GM23338 (cell line): ENCODE results near the gene ALDH1A2. TPM values are rescaled to one million over a fixed set of nuclear protein-coding genes. Genes with fewer than 3 reads are reported as not detected.

Source experiments
- ATAC-seq: fragments of 200-7000 bp; cut with Tn5 transposase; 3 replicates; pipeline ENCODE4 v1.9.1; 2020
- DNase-seq: peaks from one replicate; pipeline ENCODE4 v3.0.0-alpha.2; 2015; ENCODE audit warnings: low spot score
- H2AFZ ChIP-seq: fragments of 200-600 bp; sonication (generic); 2 replicates; pipeline ENCODE4 v1.8.0; 2016; ENCODE audit warnings: antibody characterized with exemption, mild to moderate bottlenecking, moderate library complexity
- H3F3A ChIP-seq: fragments of 200-600 bp; sonication (generic); replicated peaks from 2 replicates; pipeline ENCODE4 v1.8.0; 2017; ENCODE audit warnings: antibody characterized with exemption, mixed run types, low read depth
- H3K27ac ChIP-seq: fragments of 200-600 bp; sonication (generic); 2 replicates; pipeline ENCODE4 v1.6.1; 2016; ENCODE audit warnings: low read depth
- H3K27me3 ChIP-seq: fragments of 200-600 bp; sonication (generic); 2 replicates; pipeline ENCODE4 v1.8.0; 2016; ENCODE audit warnings: mild to moderate bottlenecking, mixed run types, moderate library complexity; ENCODE audit not compliant: insufficient read depth
- H3K36me3 ChIP-seq: fragments of 200-600 bp; sonication (generic); 2 replicates; pipeline ENCODE4 v1.8.0; 2016; ENCODE audit warnings: mild to moderate bottlenecking; ENCODE audit not compliant: insufficient read depth
- H3K4me1 ChIP-seq: fragments of 200-600 bp; sonication (generic); 2 replicates; pipeline ENCODE4 v1.8.0; 2016; ENCODE audit warnings: mild to moderate bottlenecking, moderate library complexity; ENCODE audit not compliant: insufficient read depth
- H3K4me2 ChIP-seq: fragments of 200-600 bp; sonication (generic); 2 replicates; pipeline ENCODE4 v1.7.1; 2017; ENCODE audit warnings: mixed run types
- H3K4me3 ChIP-seq: fragments of 200-600 bp; sonication (generic); 2 replicates; pipeline ENCODE4 v1.6.1; 2016; ENCODE audit warnings: mixed run types
- H3K79me2 ChIP-seq: fragments of 200-600 bp; sonication (generic); replicated peaks from 2 replicates; pipeline ENCODE4 v1.8.0; 2017; ENCODE audit warnings: mild to moderate bottlenecking; ENCODE audit not compliant: insufficient read depth
- H3K9me2 ChIP-seq: fragments of 200-600 bp; sonication (generic); 2 replicates; pipeline ENCODE4 v1.8.0; 2017; ENCODE audit not compliant: insufficient read depth
- H4K20me1 ChIP-seq: fragments of 200-600 bp; sonication (generic); replicated peaks from 2 replicates; pipeline ENCODE4 v1.8.0; 2017; ENCODE audit warnings: mild to moderate bottlenecking; ENCODE audit not compliant: insufficient read depth
- H3K27ac Mint-ChIP-seq: 2 replicates; pipeline ENCODE4 v1.8.0; 2020; ENCODE audit warnings: inconsistent platforms, mild to moderate bottlenecking, moderate library complexity, mixed read lengths
- H3K27me3 Mint-ChIP-seq: 3 replicates; pipeline ENCODE4 v1.8.0; 2022; ENCODE audit warnings: low read depth, mild to moderate bottlenecking, moderate library complexity, mixed read lengths, inconsistent platforms; ENCODE audit not compliant: insufficient read depth, poor library complexity
- H3K36me3 Mint-ChIP-seq: 3 replicates; pipeline ENCODE4 v1.8.0; 2021; ENCODE audit warnings: low read depth, mild to moderate bottlenecking, inconsistent platforms, moderate library complexity, mixed read lengths
- H3K4me1 Mint-ChIP-seq: 3 replicates; pipeline ENCODE4 v1.8.0; 2020; ENCODE audit warnings: mild to moderate bottlenecking, inconsistent platforms, mixed read lengths
- H3K4me3 Mint-ChIP-seq: 3 replicates; pipeline ENCODE4 v1.8.0; 2021; ENCODE audit warnings: moderate library complexity, mild to moderate bottlenecking, inconsistent platforms, mixed read lengths
- H3K9me3 Mint-ChIP-seq: 3 replicates; pipeline ENCODE4 v1.8.0; 2020; ENCODE audit warnings: moderate library complexity, mild to moderate bottlenecking, inconsistent platforms, mixed read lengths
- CREB1 ChIP-seq: fragments of 250-450 bp; sonication (Bioruptor Pico); IDR thresholded peaks from 2 replicates; pipeline ENCODE4 v1.5.0; 2020; ENCODE audit warnings: low read depth, mild to moderate bottlenecking, moderate library complexity
- EZH2 ChIP-seq: fragments of 200-600 bp; sonication (generic); IDR thresholded peaks from one replicate; pipeline ENCODE4 v1.8.0; 2017; ENCODE audit warnings: antibody characterized with exemption, mild to moderate bottlenecking, low read depth; ENCODE audit not compliant: unreplicated experiment
- JUNB ChIP-seq: IDR thresholded peaks from one replicate; pipeline ENCODE4 v1.6.1; 2016; ENCODE audit warnings: antibody characterized with exemption; ENCODE audit not compliant: unreplicated experiment
- NANOG ChIP-seq: IDR thresholded peaks from 2 replicates; pipeline ENCODE4 v1.6.1; 2016; ENCODE audit warnings: antibody characterized with exemption, borderline replicate concordance
- POLR2AphosphoS5 ChIP-seq: IDR thresholded peaks from 2 replicates; pipeline ENCODE4 v1.6.1; 2016; ENCODE audit warnings: antibody characterized with exemption, low read depth
- STAT1 ChIP-seq: IDR thresholded peaks from one replicate; pipeline ENCODE4 v1.6.1; 2016; ENCODE audit warnings: antibody characterized with exemption; ENCODE audit not compliant: unreplicated experiment
- ZNF114 ChIP-seq: fragments of 250-450 bp; sonication (Bioruptor Pico); IDR thresholded peaks from 2 replicates; pipeline ENCODE4 v1.5.0; 2020; ENCODE audit warnings: mild to moderate bottlenecking, moderate library complexity
- ZNF331 ChIP-seq: fragments of 250-450 bp; sonication (Bioruptor Pico); IDR thresholded peaks from 2 replicates; pipeline ENCODE4 v1.5.0; 2020; ENCODE audit warnings: low read depth, mild to moderate bottlenecking, moderate library complexity
- polyA plus RNA-seq: library from polyadenylated mRNA; unstranded; fragments of >200 nt; fragmentation: Nextera tagmentation; extraction: Ambion mirVana; gene quantifications from 2 replicates; pipeline ENCODE4 v1.2.1, GENCODE V29; 2016
- total RNA-seq: library from RNA; depleted of rRNA; stranded (reverse); fragments of >200 nt; shearing (Covaris generic); gene quantifications from 2 replicates; pipeline ENCODE4 v1.2.3, GENCODE V29; 2014
- TF ChIP-seq, protein P1 (sequence below): fragments of 250-450 bp; sonication (Bioruptor Pico); IDR thresholded peaks from 2 replicates; pipeline ENCODE4 v1.5.0; 2020; ENCODE audit warnings: mild to moderate bottlenecking, moderate library complexity
- TF ChIP-seq, protein P2 (sequence below): IDR thresholded peaks from 2 replicates; pipeline ENCODE4 v1.6.1; 2016; ENCODE audit warnings: antibody characterized with exemption
- TF ChIP-seq, protein P3 (sequence below), 2 experiments: fragments of 200-600 bp in 1 of 2; sonication (generic) in 1 of 2; conservative IDR thresholded peaks; 2 replicates each; pipeline versions ENCODE4 v1.5.1 to v1.6.1; 2016 to 2017; ENCODE audit warnings: antibody characterized with exemption in 2 of 2, low read depth in 2 of 2, mild to moderate bottlenecking in 2 of 2, moderate library complexity in 1 of 2
- TF ChIP-seq, protein P4 (sequence below): IDR thresholded peaks from one replicate; pipeline ENCODE4 v1.6.1; 2018; ENCODE audit warnings: antibody characterized with exemption; ENCODE audit not compliant: unreplicated experiment

ALDH1A2 gene
- total and polyA plus RNA-seq, 2 experiments from 2014 or later, result 0.80 TPM; not detected in 1

DNA sequence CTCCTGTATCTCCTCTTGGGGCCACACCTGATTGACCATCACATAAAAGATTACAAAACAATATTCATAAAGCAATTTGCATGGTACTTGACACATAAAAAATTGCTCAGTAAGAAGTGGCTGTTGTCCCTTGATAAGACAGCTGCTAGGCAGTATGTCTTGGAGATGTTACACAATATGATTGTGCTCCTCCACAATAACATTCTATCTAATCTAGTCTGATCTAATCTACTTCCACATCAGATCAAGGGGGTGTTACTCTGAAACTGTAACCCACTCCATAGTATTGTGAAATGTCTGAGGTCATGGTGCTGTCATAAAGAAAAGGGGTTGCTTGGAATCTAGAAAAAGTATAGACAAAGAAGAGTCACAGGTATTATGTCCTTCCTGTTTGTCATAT lies 49.3 kb upstream of the ALDH1A2 start:
- H2AFZ ChIP-seq, result no peak overlapping the region
- peaks cover 6% of the 10 kb centered on the region; the same call in 1 of the 2 replicates for H3K9me2 ChIP-seq
- Mint-ChIP-seq H3K4me3 (no peak overlapping the region), H3K27me3 (peaks cover 5% of the 10 kb centered on the region), H3K36me3 (no peaks in the 10 kb centered on the region), H3K9me3 (no peaks in the 10 kb centered on the region), H3K27ac (no peak overlapping the region), H3K4me1 (peaks cover 12% of the 10 kb centered on the region)
- ATAC-seq (no peak), DNase-seq (no peak)
- H3K27me3 ChIP-seq, result no peaks in the 10 kb centered on the region
- H3K4me1 ChIP-seq, result 0 out of 2 replicates have a peak, but pooled peaks cover 13% of the 10 kb centered on the region
- no peak overlapping the region for H3K4me2 ChIP-seq
- no peaks in the 10 kb centered on the region for H3K36me3 ChIP-seq
- TF ChIP-seq POLR2AphosphoS5 (no peak), NANOG (no peak), EZH2 (no peak), ZNF331 (CRISPR knock-in tag) (no peak), CREB1 (CRISPR knock-in tag) (no peak), ZNF114 (CRISPR knock-in tag) (no peak), JUNB (no peak), STAT1 (no peak)
- TF ChIP-seq, protein P1, sequence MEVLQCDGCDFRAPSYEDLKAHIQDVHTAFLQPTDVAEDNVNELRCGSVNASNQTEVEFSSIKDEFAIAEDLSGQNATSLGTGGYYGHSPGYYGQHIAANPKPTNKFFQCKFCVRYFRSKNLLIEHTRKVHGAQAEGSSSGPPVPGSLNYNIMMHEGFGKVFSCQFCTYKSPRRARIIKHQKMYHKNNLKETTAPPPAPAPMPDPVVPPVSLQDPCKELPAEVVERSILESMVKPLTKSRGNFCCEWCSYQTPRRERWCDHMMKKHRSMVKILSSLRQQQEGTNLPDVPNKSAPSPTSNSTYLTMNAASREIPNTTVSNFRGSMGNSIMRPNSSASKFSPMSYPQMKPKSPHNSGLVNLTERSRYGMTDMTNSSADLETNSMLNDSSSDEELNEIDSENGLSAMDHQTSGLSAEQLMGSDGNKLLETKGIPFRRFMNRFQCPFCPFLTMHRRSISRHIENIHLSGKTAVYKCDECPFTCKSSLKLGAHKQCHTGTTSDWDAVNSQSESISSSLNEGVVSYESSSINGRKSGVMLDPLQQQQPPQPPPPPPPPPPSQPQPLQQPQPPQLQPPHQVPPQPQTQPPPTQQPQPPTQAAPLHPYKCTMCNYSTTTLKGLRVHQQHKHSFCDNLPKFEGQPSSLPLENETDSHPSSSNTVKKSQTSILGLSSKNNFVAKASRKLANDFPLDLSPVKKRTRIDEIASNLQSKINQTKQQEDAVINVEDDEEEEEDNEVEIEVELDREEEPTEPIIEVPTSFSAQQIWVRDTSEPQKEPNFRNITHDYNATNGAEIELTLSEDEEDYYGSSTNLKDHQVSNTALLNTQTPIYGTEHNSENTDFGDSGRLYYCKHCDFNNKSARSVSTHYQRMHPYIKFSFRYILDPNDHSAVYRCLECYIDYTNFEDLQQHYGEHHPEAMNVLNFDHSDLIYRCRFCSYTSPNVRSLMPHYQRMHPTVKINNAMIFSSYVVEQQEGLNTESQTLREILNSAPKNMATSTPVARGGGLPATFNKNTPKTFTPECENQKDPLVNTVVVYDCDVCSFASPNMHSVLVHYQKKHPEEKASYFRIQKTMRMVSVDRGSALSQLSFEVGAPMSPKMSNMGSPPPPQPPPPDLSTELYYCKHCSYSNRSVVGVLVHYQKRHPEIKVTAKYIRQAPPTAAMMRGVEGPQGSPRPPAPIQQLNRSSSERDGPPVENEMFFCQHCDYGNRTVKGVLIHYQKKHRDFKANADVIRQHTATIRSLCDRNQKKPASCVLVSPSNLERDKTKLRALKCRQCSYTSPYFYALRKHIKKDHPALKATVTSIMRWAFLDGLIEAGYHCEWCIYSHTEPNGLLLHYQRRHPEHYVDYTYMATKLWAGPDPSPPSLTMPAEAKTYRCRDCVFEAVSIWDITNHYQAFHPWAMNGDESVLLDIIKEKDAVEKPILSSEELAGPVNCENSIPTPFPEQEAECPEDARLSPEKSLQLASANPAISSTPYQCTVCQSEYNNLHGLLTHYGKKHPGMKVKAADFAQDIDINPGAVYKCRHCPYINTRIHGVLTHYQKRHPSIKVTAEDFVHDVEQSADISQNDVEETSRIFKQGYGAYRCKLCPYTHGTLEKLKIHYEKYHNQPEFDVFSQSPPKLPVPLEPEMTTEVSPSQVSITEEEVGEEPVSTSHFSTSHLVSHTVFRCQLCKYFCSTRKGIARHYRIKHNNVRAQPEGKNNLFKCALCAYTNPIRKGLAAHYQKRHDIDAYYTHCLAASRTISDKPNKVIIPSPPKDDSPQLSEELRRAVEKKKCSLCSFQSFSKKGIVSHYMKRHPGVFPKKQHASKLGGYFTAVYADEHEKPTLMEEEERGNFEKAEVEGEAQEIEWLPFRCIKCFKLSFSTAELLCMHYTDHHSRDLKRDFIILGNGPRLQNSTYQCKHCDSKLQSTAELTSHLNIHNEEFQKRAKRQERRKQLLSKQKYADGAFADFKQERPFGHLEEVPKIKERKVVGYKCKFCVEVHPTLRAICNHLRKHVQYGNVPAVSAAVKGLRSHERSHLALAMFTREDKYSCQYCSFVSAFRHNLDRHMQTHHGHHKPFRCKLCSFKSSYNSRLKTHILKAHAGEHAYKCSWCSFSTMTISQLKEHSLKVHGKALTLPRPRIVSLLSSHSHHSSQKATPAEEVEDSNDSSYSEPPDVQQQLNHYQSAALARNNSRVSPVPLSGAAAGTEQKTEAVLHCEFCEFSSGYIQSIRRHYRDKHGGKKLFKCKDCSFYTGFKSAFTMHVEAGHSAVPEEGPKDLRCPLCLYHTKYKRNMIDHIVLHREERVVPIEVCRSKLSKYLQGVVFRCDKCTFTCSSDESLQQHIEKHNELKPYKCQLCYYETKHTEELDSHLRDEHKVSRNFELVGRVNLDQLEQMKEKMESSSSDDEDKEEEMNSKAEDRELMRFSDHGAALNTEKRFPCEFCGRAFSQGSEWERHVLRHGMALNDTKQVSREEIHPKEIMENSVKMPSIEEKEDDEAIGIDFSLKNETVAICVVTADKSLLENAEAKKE, result no peak
- TF ChIP-seq, protein P2, sequence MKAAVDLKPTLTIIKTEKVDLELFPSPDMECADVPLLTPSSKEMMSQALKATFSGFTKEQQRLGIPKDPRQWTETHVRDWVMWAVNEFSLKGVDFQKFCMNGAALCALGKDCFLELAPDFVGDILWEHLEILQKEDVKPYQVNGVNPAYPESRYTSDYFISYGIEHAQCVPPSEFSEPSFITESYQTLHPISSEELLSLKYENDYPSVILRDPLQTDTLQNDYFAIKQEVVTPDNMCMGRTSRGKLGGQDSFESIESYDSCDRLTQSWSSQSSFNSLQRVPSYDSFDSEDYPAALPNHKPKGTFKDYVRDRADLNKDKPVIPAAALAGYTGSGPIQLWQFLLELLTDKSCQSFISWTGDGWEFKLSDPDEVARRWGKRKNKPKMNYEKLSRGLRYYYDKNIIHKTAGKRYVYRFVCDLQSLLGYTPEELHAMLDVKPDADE, result no peak
- TF ChIP-seq, protein P3, sequence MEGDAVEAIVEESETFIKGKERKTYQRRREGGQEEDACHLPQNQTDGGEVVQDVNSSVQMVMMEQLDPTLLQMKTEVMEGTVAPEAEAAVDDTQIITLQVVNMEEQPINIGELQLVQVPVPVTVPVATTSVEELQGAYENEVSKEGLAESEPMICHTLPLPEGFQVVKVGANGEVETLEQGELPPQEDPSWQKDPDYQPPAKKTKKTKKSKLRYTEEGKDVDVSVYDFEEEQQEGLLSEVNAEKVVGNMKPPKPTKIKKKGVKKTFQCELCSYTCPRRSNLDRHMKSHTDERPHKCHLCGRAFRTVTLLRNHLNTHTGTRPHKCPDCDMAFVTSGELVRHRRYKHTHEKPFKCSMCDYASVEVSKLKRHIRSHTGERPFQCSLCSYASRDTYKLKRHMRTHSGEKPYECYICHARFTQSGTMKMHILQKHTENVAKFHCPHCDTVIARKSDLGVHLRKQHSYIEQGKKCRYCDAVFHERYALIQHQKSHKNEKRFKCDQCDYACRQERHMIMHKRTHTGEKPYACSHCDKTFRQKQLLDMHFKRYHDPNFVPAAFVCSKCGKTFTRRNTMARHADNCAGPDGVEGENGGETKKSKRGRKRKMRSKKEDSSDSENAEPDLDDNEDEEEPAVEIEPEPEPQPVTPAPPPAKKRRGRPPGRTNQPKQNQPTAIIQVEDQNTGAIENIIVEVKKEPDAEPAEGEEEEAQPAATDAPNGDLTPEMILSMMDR (conservative IDR thresholded peaks at IDR 0.05; ENCODE audit: low read depth in 2 of 2), result no peak
- TF ChIP-seq, protein P4, sequence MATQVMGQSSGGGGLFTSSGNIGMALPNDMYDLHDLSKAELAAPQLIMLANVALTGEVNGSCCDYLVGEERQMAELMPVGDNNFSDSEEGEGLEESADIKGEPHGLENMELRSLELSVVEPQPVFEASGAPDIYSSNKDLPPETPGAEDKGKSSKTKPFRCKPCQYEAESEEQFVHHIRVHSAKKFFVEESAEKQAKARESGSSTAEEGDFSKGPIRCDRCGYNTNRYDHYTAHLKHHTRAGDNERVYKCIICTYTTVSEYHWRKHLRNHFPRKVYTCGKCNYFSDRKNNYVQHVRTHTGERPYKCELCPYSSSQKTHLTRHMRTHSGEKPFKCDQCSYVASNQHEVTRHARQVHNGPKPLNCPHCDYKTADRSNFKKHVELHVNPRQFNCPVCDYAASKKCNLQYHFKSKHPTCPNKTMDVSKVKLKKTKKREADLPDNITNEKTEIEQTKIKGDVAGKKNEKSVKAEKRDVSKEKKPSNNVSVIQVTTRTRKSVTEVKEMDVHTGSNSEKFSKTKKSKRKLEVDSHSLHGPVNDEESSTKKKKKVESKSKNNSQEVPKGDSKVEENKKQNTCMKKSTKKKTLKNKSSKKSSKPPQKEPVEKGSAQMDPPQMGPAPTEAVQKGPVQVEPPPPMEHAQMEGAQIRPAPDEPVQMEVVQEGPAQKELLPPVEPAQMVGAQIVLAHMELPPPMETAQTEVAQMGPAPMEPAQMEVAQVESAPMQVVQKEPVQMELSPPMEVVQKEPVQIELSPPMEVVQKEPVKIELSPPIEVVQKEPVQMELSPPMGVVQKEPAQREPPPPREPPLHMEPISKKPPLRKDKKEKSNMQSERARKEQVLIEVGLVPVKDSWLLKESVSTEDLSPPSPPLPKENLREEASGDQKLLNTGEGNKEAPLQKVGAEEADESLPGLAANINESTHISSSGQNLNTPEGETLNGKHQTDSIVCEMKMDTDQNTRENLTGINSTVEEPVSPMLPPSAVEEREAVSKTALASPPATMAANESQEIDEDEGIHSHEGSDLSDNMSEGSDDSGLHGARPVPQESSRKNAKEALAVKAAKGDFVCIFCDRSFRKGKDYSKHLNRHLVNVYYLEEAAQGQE, result no peak
- no peaks in the 10 kb centered on the region for H3K79me2 ChIP-seq
- no peaks in the 10 kb centered on the region for H3F3A ChIP-seq
- H4K20me1 ChIP-seq, result no peaks in the 10 kb centered on the region
- H3K4me3 ChIP-seq, result no peak overlapping the region
- no peak overlapping the region for H3K27ac ChIP-seq
